Upper lobe of left lung (tissue), 6 donors: Measurements from ENCODE around the gene TMEM132D. TPM values are rescaled to one million over a fixed set of nuclear protein-coding genes. Genes with fewer than 3 reads are reported as not detected.
A peak's percentile ranks its signal among the peaks of the same experiment; 100 is the strongest.

Experiments
- ATAC-seq, 2 donors: fragments of 200-7000 bp; cut with Tn5 transposase; one replicate each; pipeline ENCODE4 v1.9.1; 2022; ENCODE audit warnings: mild to moderate bottlenecking in 2 of 2, moderate library complexity in 2 of 2; ENCODE audit not compliant: low FRiP score in 2 of 2
- DNase-seq, 2 donors: peaks; one replicate each; pipeline ENCODE4 v3.0.0-alpha.2; 2019 to 2020
- H3K27ac ChIP-seq, 4 donors: fragments of 200-600 bp; sonication (generic); one replicate each; pipeline ENCODE4 v1.5.1; 2016 to 2019
- H3K27me3 ChIP-seq, 4 donors: fragments of 200-600 bp; sonication (generic); one replicate each; pipeline ENCODE4 v1.5.1; 2017 to 2019
- H3K36me3 ChIP-seq, 4 donors: fragments of 200-600 bp; sonication (generic); one replicate each; pipeline ENCODE4 v1.5.1; 2016 to 2019
- H3K4me1 ChIP-seq, 4 donors: fragments of 200-600 bp; sonication (generic); one replicate each; pipeline ENCODE4 v1.5.1; 2018 to 2019
- H3K4me3 ChIP-seq, 4 donors: fragments of 200-600 bp; sonication (generic); one replicate each; pipeline ENCODE4 v1.5.1; 2017 to 2019; ENCODE audit warnings: mild to moderate bottlenecking in 2 of 4, moderate library complexity in 1 of 4
- H3K9me3 ChIP-seq, 4 donors: fragments of 200-600 bp; sonication (generic); one replicate each; pipeline ENCODE4 v1.5.1; 2018 to 2019
- EP300 ChIP-seq, 4 donors: sonication (generic); formaldehyde crosslinking; IDR thresholded peaks; one replicate each; pipeline ENCODE4 v1.5.1; 2017; ENCODE audit warnings: antibody characterized with exemption in 4 of 4, control low read depth in 2 of 4
- POLR2A ChIP-seq, 4 donors: fragments of 450-650 bp; IDR thresholded peaks; one replicate each; pipeline ENCODE4 v1.5.1; 2016 to 2017; ENCODE audit warnings: antibody characterized with exemption in 4 of 4, mild to moderate bottlenecking in 2 of 4
- POLR2AphosphoS5 ChIP-seq, 2 donors: sonication (generic); formaldehyde crosslinking; IDR thresholded peaks; one replicate each; pipeline ENCODE4 v1.5.1; 2017; ENCODE audit warnings: antibody characterized with exemption in 2 of 2
- WGBS, 2 donors: methylation state at CpG; one replicate each; pipeline ENCODE4 v1.1.5; 2017 to 2018; 5-methylcytosine and 5-hydroxymethylcytosine counted together
- total RNA-seq, 6 donors: library from RNA; depleted of rRNA in 4 of 6; stranded (reverse); fragments of >200 nt in 4 of 6; gene quantifications; one replicate each; pipeline versions ENCODE4 v1.1.0 to v1.2.1, GENCODE V29; 2016 to 2021
- TF ChIP-seq, protein P1 (sequence below), 6 experiments: fragments of 450-650 bp in 4 of 6; fragments of 200-600 bp in 2 of 6; sonication (generic) in 2 of 6; IDR thresholded peaks; one replicate each; pipeline ENCODE4 v1.5.1; 2016 to 2019; ENCODE audit warnings: antibody characterized with exemption in 6 of 6
- donor health status: DM: no; HTN: no; CAD: no; lungs with moderate emphysema.
- donor health status: DM: no; HTN: yes; CAD: no; lungs with severe emphysema.

The TMEM132D gene
- total RNA-seq, 6 donors from 2014 or later = 0.30 to 1.0 (median 0.79) TPM; not detected in 1

DNA sequence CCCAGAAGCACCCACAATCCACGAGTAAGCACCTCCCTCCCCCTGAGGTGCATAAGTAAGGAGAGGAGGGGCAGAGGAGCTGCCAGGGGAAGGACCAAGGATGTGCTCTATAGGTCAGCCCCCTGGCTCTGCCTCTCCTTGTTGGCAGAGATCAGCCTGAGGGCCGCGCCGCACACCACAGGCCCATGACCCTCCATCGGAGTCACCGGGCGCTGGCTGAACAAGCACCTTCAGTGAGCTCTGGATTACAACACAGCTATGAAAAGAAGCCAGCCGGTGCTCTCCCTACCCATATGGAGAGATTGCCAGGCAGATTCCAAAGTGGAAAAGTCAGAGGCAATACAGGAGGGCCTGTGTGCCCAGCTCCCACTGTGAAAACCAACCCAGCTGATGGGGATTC lies 793.2 kb downstream of the TMEM132D start:
- Histone ChIP-seq H3K4me1 (no peaks in the 10 kb centered on the region), H3K36me3 (no peaks in the 10 kb centered on the region), H3K4me3 (no peak overlapping the region), H3K27ac (no peak overlapping the region), H3K27me3 (no peaks in the 10 kb centered on the region), H3K9me3 (no peaks in the 10 kb centered on the region)
- peak in 1 of 2 donors; percentile 56 for DNase-seq
- TF ChIP-seq, protein P1, sequence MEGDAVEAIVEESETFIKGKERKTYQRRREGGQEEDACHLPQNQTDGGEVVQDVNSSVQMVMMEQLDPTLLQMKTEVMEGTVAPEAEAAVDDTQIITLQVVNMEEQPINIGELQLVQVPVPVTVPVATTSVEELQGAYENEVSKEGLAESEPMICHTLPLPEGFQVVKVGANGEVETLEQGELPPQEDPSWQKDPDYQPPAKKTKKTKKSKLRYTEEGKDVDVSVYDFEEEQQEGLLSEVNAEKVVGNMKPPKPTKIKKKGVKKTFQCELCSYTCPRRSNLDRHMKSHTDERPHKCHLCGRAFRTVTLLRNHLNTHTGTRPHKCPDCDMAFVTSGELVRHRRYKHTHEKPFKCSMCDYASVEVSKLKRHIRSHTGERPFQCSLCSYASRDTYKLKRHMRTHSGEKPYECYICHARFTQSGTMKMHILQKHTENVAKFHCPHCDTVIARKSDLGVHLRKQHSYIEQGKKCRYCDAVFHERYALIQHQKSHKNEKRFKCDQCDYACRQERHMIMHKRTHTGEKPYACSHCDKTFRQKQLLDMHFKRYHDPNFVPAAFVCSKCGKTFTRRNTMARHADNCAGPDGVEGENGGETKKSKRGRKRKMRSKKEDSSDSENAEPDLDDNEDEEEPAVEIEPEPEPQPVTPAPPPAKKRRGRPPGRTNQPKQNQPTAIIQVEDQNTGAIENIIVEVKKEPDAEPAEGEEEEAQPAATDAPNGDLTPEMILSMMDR (IDR thresholded peaks at IDR 0.05) = no peak
- TF ChIP-seq POLR2A (IDR thresholded peaks at IDR 0.05) (no peak), EP300 (IDR thresholded peaks at IDR 0.05) (no peak), POLR2AphosphoS5 (IDR thresholded peaks at IDR 0.05) (no peak)
- 68 to 86% methylated on average over 2 to 8 of the region's 8 CpGs for whole genome bisulfite sequencing, 2 donors
- ATAC-seq = no peak

DNA sequence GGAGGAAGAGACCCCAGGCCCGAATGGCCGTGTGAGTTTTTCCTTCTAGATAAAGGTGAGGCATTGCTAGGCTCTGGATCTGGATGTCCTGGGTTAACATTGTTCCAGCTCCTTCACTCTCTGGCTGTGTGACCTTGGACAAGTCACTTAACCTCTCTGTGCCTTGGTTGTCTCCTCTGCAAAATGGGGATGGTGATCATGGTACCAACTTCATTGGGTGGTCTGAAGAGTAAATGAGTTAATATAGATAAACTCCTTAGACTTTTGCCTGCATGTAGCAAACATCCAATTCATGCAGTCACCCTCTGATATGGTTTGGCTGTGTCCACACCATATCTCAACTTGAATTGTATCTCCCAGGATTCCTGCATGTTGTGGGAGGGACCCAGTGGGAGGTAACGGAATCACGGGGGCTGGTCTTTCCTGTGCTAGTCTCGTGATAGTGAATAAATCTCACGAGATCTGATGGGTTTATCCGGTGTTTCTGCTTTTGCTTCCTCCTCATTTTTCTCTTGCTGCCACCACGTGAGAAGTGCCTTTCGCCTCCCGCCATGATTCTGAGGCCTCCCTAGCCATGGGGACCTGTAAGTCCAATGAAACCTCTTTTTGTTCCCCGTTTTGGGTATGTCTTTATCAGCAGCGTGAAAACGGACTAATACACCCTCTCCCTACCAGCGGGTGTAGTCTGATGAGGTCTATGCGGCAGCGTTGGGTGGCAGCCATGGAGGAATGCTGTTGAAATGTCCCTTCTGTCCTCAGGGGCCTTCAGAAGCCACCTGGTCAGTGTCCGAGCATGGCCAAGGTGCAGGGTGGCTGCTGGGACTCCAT lies 794.4 kb downstream of the TMEM132D start:
- Histone ChIP-seq H3K4me3 (no peak overlapping the region), H3K27me3 (no peaks in the 10 kb centered on the region), H3K9me3 (no peaks in the 10 kb centered on the region), H3K4me1 (no peaks in the 10 kb centered on the region), H3K27ac (no peak overlapping the region), H3K36me3 (no peaks in the 10 kb centered on the region)
- ATAC-seq = no peak
- TF ChIP-seq POLR2A (IDR thresholded peaks at IDR 0.05) = no peak
- TF ChIP-seq, protein P1 (IDR thresholded peaks at IDR 0.05) = no peak
- TF ChIP-seq POLR2AphosphoS5 (IDR thresholded peaks at IDR 0.05) = no peak
- TF ChIP-seq EP300 (IDR thresholded peaks at IDR 0.05) = no peak
- no peak for DNase-seq
- 83 to 87% methylated on average over 16 to 17 of the region's 17 CpGs for WGBS, 2 donors

DNA sequence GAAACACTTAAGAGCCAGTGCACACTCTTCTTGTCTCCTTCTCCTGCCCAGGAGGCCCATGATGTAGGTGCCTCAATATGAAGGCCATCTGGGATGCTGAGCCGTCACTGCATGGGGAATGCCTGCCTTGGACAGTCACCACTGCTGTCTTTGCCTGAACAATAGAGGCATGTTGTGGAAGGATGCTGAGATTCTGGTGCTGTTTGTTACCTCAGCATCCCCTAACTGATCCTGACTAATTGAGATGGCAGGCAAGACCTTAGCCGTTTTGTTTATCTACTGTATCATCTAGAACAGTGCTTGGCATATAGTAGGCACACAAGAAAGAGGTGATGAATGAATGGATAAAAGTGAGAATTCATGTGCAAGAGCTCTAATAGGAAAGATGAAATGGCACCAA lies 797.1 kb downstream of the TMEM132D start:
- ATAC-seq (no peak), DNase-seq (no peak)
- Histone ChIP-seq H3K4me1 (no peaks in the 10 kb centered on the region), H3K36me3 (no peaks in the 10 kb centered on the region), H3K27ac (no peak overlapping the region), H3K9me3 (no peaks in the 10 kb centered on the region), H3K4me3 (no peak overlapping the region), H3K27me3 (no peaks in the 10 kb centered on the region)
- TF ChIP-seq EP300 (IDR thresholded peaks at IDR 0.05) (no peak), POLR2A (IDR thresholded peaks at IDR 0.05) (no peak), POLR2AphosphoS5 (IDR thresholded peaks at IDR 0.05) (no peak)
- TF ChIP-seq, protein P1 (IDR thresholded peaks at IDR 0.05) = no peak
- 86 to 92% methylated on average over 2 of the region's 2 CpGs for WGBS, 2 donors

DNA sequence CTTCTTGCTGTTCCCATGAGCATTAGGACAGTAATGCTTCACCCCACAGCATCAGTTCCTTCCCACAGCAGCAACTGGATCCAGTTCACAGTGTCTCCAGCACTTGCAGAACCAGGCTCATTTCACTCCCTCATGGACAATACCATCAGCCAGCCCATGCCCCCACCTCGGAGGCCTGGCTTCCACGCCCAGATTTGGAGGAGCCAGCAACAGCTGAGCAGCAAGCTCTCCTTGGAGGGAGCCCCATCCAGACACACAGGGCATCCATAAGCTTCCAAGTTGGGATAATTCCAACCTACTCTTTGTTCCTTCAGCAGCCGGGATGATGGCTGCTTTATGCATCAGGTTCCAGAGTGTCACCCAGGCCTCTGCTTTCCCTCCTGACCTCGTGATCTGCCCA lies 800.6 kb downstream of the TMEM132D start:
- Histone ChIP-seq H3K4me3 (no peak overlapping the region), H3K27me3 (no peaks in the 10 kb centered on the region), H3K9me3 (peaks cover 0 to 6% (median 2%) of the 10 kb centered on the region in 4 donors), H3K36me3 (no peaks in the 10 kb centered on the region), H3K27ac (no peak overlapping the region), H3K4me1 (no peaks in the 10 kb centered on the region)
- WGBS, 2 donors = 76 to 89% methylated on average over 4 of the region's 4 CpGs
- DNase-seq = no peak
- TF ChIP-seq EP300 (IDR thresholded peaks at IDR 0.05) = no peak
- ATAC-seq = peak in 1 of 2 donors; percentile 26

DNA sequence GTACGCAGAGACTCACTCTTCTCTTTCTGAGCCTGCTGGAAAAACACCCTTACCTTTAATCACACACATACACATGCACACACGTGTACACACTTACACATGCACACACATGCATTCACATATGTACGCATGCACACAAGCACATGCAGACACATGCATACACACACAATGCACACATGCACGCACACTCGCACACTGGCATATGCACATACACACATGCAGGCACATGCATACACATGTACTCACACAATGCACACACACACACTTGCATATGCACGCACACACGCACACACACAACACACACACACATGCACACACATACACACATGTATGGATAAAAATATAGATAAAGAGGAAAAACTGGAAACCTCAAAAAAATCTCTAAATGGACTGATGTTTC lies 801.6 kb downstream of the TMEM132D start:
- no peaks in the 10 kb centered on the region for H3K4me1 ChIP-seq
- H3K9me3 ChIP-seq = peaks cover 0 to 6% (median 2%) of the 10 kb centered on the region in 4 donors
- H3K27me3 ChIP-seq = no peaks in the 10 kb centered on the region
- TF ChIP-seq, protein P1 (IDR thresholded peaks at IDR 0.05) = no peak
- TF ChIP-seq POLR2AphosphoS5 (IDR thresholded peaks at IDR 0.05) = no peak
- no peak for TF ChIP-seq EP300 (IDR thresholded peaks at IDR 0.05)
- no peak for TF ChIP-seq POLR2A (IDR thresholded peaks at IDR 0.05)
- DNase-seq = no peak
- WGBS, 2 donors = 85 to 91% methylated on average over 7 of the region's 7 CpGs
- H3K36me3 ChIP-seq = no peaks in the 10 kb centered on the region
- H3K4me3 ChIP-seq = no peak overlapping the region
- no peak overlapping the region for H3K27ac ChIP-seq
- ATAC-seq = no peak
